HepG2 (cell line): Measurements from ENCODE around the gene PSMB10. TPM values are rescaled to one million over a fixed set of nuclear protein-coding genes. Genes with fewer than 3 reads are reported as not detected.

ENCODE experiments used
- HHEX ChIP-seq: IDR thresholded peaks from 2 replicates; pipeline ENCODE4 v1.6.1; 2016; ENCODE audit warnings: control low read depth
- MAFF ChIP-seq: IDR thresholded peaks from 2 replicates; pipeline ENCODE4 v1.6.1; 2011; ENCODE audit warnings: low read depth, low read length, improper control_type of control experiment
- MYC ChIP-seq: sonication (generic); formaldehyde crosslinking; IDR thresholded peaks from 2 replicates; pipeline ENCODE4 v1.9.0; 2021; ENCODE audit warnings: missing genetic modification reagents, borderline replicate concordance
- PAF1 ChIP-seq: IDR thresholded peaks from 2 replicates; pipeline ENCODE4 v1.6.1; 2016; ENCODE audit warnings: missing genetic modification reagents, missing compliant biosample characterization
- RBM39 ChIP-seq: fragments of 200-400 bp; formaldehyde crosslinking; IDR thresholded peaks from one replicate; pipeline ENCODE4 v1.6.1; 2018; ENCODE audit warnings: antibody characterized with exemption, mild to moderate bottlenecking, low read depth, low read length; ENCODE audit not compliant: poor library complexity, severe bottlenecking
- RFX1 ChIP-seq: fragments of 450-650 bp; IDR thresholded peaks from 2 replicates; pipeline ENCODE4 v1.6.1; 2017
- RXRB ChIP-seq: IDR thresholded peaks from 2 replicates; pipeline ENCODE4 v1.6.1; 2016; ENCODE audit warnings: borderline replicate concordance, missing genetic modification reagents, missing compliant biosample characterization
- SP140L ChIP-seq: sonication (generic); formaldehyde crosslinking; IDR thresholded peaks from 2 replicates; pipeline ENCODE4 v1.4.0; 2020; ENCODE audit warnings: missing genetic modification reagents, borderline replicate concordance
- ZC3H4 ChIP-seq: sonication (generic); formaldehyde crosslinking; IDR thresholded peaks from 2 replicates; pipeline ENCODE4 v1.4.0; 2020; ENCODE audit warnings: missing genetic modification reagents, borderline replicate concordance
- ZKSCAN5 ChIP-seq: sonication (generic); formaldehyde crosslinking; IDR thresholded peaks from 2 replicates; pipeline ENCODE4 v1.5.1; 2020; ENCODE audit warnings: mild to moderate bottlenecking, missing genetic modification reagents
- ZMYM2 ChIP-seq: sonication (generic); formaldehyde crosslinking; IDR thresholded peaks from 2 replicates; pipeline ENCODE4 v1.8.0; 2022; ENCODE audit warnings: mild to moderate bottlenecking, missing genetic modification reagents
- ZNF17 ChIP-seq: sonication (generic); formaldehyde crosslinking; IDR thresholded peaks from 2 replicates; pipeline ENCODE4 v1.5.0; 2020; ENCODE audit warnings: mild to moderate bottlenecking, missing genetic modification reagents
- ZNF609 ChIP-seq: sonication (generic); formaldehyde crosslinking; IDR thresholded peaks from 2 replicates; pipeline ENCODE4 v1.4.0; 2020; ENCODE audit warnings: mild to moderate bottlenecking, missing genetic modification reagents, borderline replicate concordance
- polyA plus RNA-seq, 8 experiments: library from polyadenylated mRNA; depleted of rRNA in 3 of 8; stranded (reverse) in 7 of 8; unstranded in 1 of 8; fragments of >200 nt; fragmentation: Illumina TruSeq in 4 of 8; extraction: Trizol in 4 of 8; gene quantifications; 2 replicates each; pipeline versions ENCODE4 v1.2.1 to v1.2.3, GENCODE V29; 2011 to 2016; ENCODE audit warnings: low read depth in 4 of 8, missing spikeins in 1 of 8, mixed read lengths in 1 of 8; ENCODE audit not compliant: insufficient read depth in 1 of 8
- total RNA-seq, 5 experiments: library from RNA; depleted of rRNA; stranded (reverse); fragments of >200 nt; fragmentation: Illumina TruSeq; extraction: Trizol; gene quantifications; 2 replicates each; pipeline ENCODE4 v1.2.3, GENCODE V29; 2016; ENCODE audit warnings: low read depth in 1 of 5
- TF ChIP-seq, protein P1 (sequence below): sonication (generic); formaldehyde crosslinking; IDR thresholded peaks from 2 replicates; pipeline ENCODE4 v1.4.0; 2020; ENCODE audit warnings: missing genetic modification reagents, mild to moderate bottlenecking, borderline replicate concordance
- TF ChIP-seq, protein P2 (sequence below): fragments of 450-650 bp; IDR thresholded peaks from 2 replicates; pipeline ENCODE4 v1.6.1; 2017; ENCODE audit warnings: mild to moderate bottlenecking
- TF ChIP-seq, protein P3 (sequence below): IDR thresholded peaks from 2 replicates; pipeline ENCODE4 v1.6.1; 2016; ENCODE audit warnings: missing biosample characterization, missing genetic modification reagents, low read depth

Gene PSMB10
- total and polyA plus RNA-seq, 2 of the 13 experiments (the other 11 are each of a cell fraction or from before 2014, with no cell fraction given), result 12.7 to 65.9 TPM

GRCh38 chr16:67942510-67943255 is 6.0 kb upstream of the PSMB10 start (continued):
- TF ChIP-seq, protein P1, sequence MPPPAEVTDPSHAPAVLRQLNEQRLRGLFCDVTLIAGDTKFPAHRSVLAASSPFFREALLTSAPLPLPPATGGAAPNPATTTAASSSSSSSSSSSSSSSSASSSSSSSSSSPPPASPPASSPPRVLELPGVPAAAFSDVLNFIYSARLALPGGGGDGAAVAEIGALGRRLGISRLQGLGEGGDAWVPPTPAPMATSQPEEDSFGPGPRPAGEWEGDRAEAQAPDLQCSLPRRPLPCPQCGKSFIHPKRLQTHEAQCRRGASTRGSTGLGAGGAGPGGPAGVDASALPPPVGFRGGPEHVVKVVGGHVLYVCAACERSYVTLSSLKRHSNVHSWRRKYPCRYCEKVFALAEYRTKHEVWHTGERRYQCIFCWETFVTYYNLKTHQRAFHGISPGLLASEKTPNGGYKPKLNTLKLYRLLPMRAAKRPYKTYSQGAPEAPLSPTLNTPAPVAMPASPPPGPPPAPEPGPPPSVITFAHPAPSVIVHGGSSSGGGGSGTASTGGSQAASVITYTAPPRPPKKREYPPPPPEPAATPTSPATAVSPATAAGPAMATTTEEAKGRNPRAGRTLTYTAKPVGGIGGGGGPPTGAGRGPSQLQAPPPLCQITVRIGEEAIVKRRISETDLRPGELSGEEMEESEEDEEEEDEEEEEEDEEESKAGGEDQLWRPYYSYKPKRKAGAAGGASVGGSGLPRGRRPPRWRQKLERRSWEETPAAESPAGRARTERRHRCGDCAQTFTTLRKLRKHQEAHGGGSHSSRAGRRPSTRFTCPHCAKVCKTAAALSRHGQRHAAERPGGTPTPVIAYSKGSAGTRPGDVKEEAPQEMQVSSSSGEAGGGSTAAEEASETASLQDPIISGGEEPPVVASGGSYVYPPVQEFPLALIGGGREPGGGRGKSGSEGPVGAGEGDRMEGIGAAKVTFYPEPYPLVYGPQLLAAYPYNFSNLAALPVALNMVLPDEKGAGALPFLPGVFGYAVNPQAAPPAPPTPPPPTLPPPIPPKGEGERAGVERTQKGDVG (CRISPR knock-in tag), result peak; percentile 80; the same call in 1 of the 2 replicates
- TF ChIP-seq PAF1 (CRISPR knock-in tag), result peak; percentile 67
- TF ChIP-seq RBM39, result peak; percentile 29
- no peak for TF ChIP-seq MAFF
- TF ChIP-seq MYC, result peak; percentile 47; the same call in 1 of the 2 replicates
- no peak for TF ChIP-seq RFX1
- TF ChIP-seq ZC3H4 (CRISPR knock-in tag), result peak; percentile 72; the same call in 1 of the 2 replicates
- TF ChIP-seq RXRB, result peak; percentile 65; the same call in 1 of the 2 replicates
- no peak; the same call in none of the 2 replicates for TF ChIP-seq ZNF609 (CRISPR knock-in tag)
- no peak for TF ChIP-seq ZNF17 (CRISPR knock-in tag)
- TF ChIP-seq, protein P2, sequence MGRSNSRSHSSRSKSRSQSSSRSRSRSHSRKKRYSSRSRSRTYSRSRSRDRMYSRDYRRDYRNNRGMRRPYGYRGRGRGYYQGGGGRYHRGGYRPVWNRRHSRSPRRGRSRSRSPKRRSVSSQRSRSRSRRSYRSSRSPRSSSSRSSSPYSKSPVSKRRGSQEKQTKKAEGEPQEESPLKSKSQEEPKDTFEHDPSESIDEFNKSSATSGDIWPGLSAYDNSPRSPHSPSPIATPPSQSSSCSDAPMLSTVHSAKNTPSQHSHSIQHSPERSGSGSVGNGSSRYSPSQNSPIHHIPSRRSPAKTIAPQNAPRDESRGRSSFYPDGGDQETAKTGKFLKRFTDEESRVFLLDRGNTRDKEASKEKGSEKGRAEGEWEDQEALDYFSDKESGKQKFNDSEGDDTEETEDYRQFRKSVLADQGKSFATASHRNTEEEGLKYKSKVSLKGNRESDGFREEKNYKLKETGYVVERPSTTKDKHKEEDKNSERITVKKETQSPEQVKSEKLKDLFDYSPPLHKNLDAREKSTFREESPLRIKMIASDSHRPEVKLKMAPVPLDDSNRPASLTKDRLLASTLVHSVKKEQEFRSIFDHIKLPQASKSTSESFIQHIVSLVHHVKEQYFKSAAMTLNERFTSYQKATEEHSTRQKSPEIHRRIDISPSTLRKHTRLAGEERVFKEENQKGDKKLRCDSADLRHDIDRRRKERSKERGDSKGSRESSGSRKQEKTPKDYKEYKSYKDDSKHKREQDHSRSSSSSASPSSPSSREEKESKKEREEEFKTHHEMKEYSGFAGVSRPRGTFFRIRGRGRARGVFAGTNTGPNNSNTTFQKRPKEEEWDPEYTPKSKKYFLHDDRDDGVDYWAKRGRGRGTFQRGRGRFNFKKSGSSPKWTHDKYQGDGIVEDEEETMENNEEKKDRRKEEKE, result no peak
- TF ChIP-seq HHEX (CRISPR knock-in tag), result no peak
- TF ChIP-seq, protein P3, sequence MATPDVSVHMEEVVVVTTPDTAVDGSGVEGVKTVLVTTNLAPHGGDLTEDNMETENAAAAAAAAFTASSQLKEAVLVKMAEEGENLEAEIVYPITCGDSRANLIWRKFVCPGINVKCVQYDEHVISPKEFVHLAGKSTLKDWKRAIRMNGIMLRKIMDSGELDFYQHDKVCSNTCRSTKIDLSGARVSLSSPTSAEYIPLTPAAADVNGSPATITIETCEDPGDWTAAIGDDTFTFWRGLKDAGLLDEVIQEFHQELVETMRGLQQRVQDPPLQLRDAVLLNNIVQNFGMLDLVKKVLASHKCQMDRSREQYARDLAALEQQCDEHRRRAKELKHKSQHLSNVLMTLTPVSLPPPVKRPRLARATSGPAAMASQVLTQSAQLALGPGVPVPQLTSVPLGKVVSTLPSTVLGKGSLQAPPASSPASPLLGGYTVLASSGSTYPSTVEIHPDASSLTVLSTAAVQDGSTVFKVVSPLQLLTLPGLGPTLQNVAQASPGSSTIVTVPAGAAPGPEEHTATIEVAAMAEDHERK (CRISPR knock-in tag), result no peak
- no peak; the same call in 1 of the 2 replicates for TF ChIP-seq SP140L (CRISPR knock-in tag)
- TF ChIP-seq ZKSCAN5 (CRISPR knock-in tag), result 0 out of 2 replicates have a peak, but pooled peaks have one; percentile 47
- TF ChIP-seq ZMYM2 (CRISPR knock-in tag), result no peak
